Smooth muscle cell (in vitro differentiated cells): ENCODE results near the gene ZSWIM6. TPM values are rescaled to one million over a fixed set of nuclear protein-coding genes. Genes with fewer than 3 reads are reported as not detected.

ENCODE experiments used
- DNase-seq: peaks from one replicate; lab custom pipeline; 2025; ENCODE audit not compliant: unreplicated experiment; lab: John Stamatoyannopoulos, UW
- H2AFZ ChIP-seq: fragments of 200-600 bp; sonication (generic); 2 replicates; pipeline ENCODE4 v1.6.0; 2016; ENCODE audit warnings: antibody characterized with exemption, low read depth, mild to moderate bottlenecking
- H3F3A ChIP-seq: fragments of 200-600 bp; sonication (generic); 2 replicates; pipeline ENCODE4 v1.6.0; 2017; ENCODE audit warnings: antibody characterized with exemption, low read depth
- H3K27ac ChIP-seq: fragments of 200-600 bp; sonication (generic); 2 replicates; pipeline ENCODE4 v1.5.1; 2016; ENCODE audit warnings: low read depth, mild to moderate bottlenecking
- H3K27me3 ChIP-seq: fragments of 200-600 bp; sonication (generic); 2 replicates; pipeline ENCODE4 v1.6.1; 2016; ENCODE audit warnings: low read depth, mild to moderate bottlenecking
- H3K36me3 ChIP-seq: fragments of 200-600 bp; sonication (generic); 2 replicates; pipeline ENCODE4 v1.5.1; 2016; ENCODE audit warnings: low read depth
- H3K4me1 ChIP-seq: fragments of 200-600 bp; sonication (generic); 2 replicates; pipeline ENCODE4 v1.5.1; 2016; ENCODE audit warnings: low read depth
- H3K4me2 ChIP-seq: fragments of 200-600 bp; sonication (generic); 2 replicates; pipeline ENCODE4 v1.6.0; 2016; ENCODE audit warnings: mild to moderate bottlenecking
- H3K4me3 ChIP-seq: fragments of 200-600 bp; sonication (generic); 2 replicates; pipeline ENCODE4 v1.5.1; 2016; ENCODE audit warnings: mild to moderate bottlenecking
- H3K79me2 ChIP-seq: fragments of 200-600 bp; sonication (generic); 2 replicates; pipeline ENCODE4 v1.6.0; 2016; ENCODE audit warnings: low read depth, mild to moderate bottlenecking
- H3K9ac ChIP-seq: fragments of 200-600 bp; sonication (generic); 2 replicates; pipeline ENCODE4 v1.6.0; 2016; ENCODE audit warnings: low read depth
- H3K9me3 ChIP-seq: fragments of 200-600 bp; sonication (generic); replicated peaks from 2 replicates; pipeline ENCODE4 v1.5.1; 2016; ENCODE audit warnings: low read depth
- H4K20me1 ChIP-seq: fragments of 200-600 bp; sonication (generic); 2 replicates; pipeline ENCODE4 v1.6.0; 2016; ENCODE audit warnings: low read depth
- CTCF ChIP-seq: fragments of 200-600 bp; sonication (generic); IDR thresholded peaks from 2 replicates; pipeline ENCODE4 v1.5.1; 2017; ENCODE audit warnings: borderline replicate concordance, mild to moderate bottlenecking, antibody characterized with exemption; ENCODE audit not compliant: insufficient read depth, poor library complexity, severe bottlenecking
- WGBS: methylation state at CpG from one replicate; pipeline ENCODE4 v1.1.7; 2016; ENCODE audit warnings: low lambda C conversion rate; 5-methylcytosine and 5-hydroxymethylcytosine counted together
- polyA plus RNA-seq: library from polyadenylated mRNA; unstranded; fragments of >200 nt; fragmentation: Nextera tagmentation; extraction: Ambion mirVana; gene quantifications from 2 replicates; pipeline ENCODE4 v1.2.1, GENCODE V29; 2016
- total RNA-seq: library from RNA; depleted of rRNA; stranded (reverse); fragments of >200 nt; gene quantifications from 2 replicates; pipeline ENCODE4 v1.2.3, GENCODE V29; 2014

Gene ZSWIM6
- total and polyA plus RNA-seq, 2 experiments from 2014 or later = 9.1 to 25.5 TPM

DNA sequence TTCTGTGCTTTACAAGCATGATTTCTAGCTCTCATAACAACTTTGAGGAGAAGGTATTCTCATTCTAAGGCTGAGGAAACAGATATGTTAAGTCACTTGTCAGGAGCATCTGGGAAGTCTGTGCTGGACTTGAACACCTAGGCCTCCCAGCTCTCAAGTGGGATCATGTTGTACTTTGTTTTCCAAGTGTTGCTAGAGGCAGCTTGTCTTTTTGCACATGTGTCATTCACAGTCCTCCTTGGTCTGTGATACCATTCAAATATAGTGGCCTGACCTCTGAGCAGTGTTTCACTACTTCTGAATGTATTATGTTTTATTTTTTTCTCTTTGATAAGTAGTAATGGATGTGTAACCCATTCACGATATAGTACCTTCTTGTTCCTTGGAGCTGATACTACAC lies 21.2 kb downstream of the ZSWIM6 start:
- no peak for DNase-seq

GRCh38 chr5:61354199-61354598 lies 22.1 kb downstream of the ZSWIM6 start:
- no peak overlapping the region for H3K27ac ChIP-seq
- H3K36me3 ChIP-seq = no peaks in the 10 kb centered on the region
- H4K20me1 ChIP-seq = peaks cover 98% of the 10 kb centered on the region
- H3K4me1 ChIP-seq = no peaks in the 10 kb centered on the region
- H3K79me2 ChIP-seq = peaks cover 98% of the 10 kb centered on the region
- no peak for TF ChIP-seq CTCF
- no peak overlapping the region for H3K4me2 ChIP-seq
- H2AFZ ChIP-seq = no peak overlapping the region
- no peak overlapping the region for H3K9ac ChIP-seq
- H3F3A ChIP-seq = no peaks in the 10 kb centered on the region
- no peak for DNase-seq
- WGBS = 91% methylated on average over 2 of the region's 2 CpGs
- H3K4me3 ChIP-seq = no peak overlapping the region
- H3K27me3 ChIP-seq = no peaks in the 10 kb centered on the region
- H3K9me3 ChIP-seq = no peaks in the 10 kb centered on the region

More for the DNA sequence above, 21.2 kb downstream of the ZSWIM6 start:
- no peaks in the 10 kb centered on the region for H3K36me3 ChIP-seq
- TF ChIP-seq CTCF = no peak
- no peaks in the 10 kb centered on the region for H3K9me3 ChIP-seq
- H3K4me2 ChIP-seq = no peak overlapping the region
- no peak overlapping the region for H3K9ac ChIP-seq
- H3K79me2 ChIP-seq = peaks cover 98% of the 10 kb centered on the region
- H3K27me3 ChIP-seq = no peaks in the 10 kb centered on the region
- H2AFZ ChIP-seq = no peak overlapping the region
- H3K4me1 ChIP-seq = no peaks in the 10 kb centered on the region
- H4K20me1 ChIP-seq = peaks cover 98% of the 10 kb centered on the region
- WGBS = 100% methylated on average over 1 of the region's 1 CpG
- H3F3A ChIP-seq = no peaks in the 10 kb centered on the region
- no peak overlapping the region for H3K27ac ChIP-seq
- no peak overlapping the region for H3K4me3 ChIP-seq

- Histone ChIP-seq H3K36me3 (no peaks in the 10 kb centered on the region), H3K9me3 (no peaks in the 10 kb centered on the region), H3F3A (no peaks in the 10 kb centered on the region), H2AFZ (no peak overlapping the region), H3K4me1 (peaks cover 13% of the 10 kb centered on the region), H4K20me1 (peaks cover 98% of the 10 kb centered on the region), H3K27me3 (no peaks in the 10 kb centered on the region), H3K4me3 (no peak overlapping the region), H3K9ac (no peak overlapping the region), H3K4me2 (no peak overlapping the region), H3K27ac (no peak overlapping the region), H3K79me2 (peaks cover 93% of the 10 kb centered on the region)
- peak; percentile 45 for TF ChIP-seq CTCF
- WGBS = 17% methylated on average over 2 of the region's 2 CpGs
- no peak for DNase-seq
These were observed 25.7 kb downstream of the ZSWIM6 start for GRCh38 chr5:61357745-61358144.

GRCh38 chr5:61362796-61363368 lies 30.8 kb downstream of the ZSWIM6 start:
- DNase-seq = no peak
- Histone ChIP-seq H3K4me1 (peaks cover 13% of the 10 kb centered on the region), H3K27ac (no peak overlapping the region), H4K20me1 (peaks cover 100% of the 10 kb centered on the region), H3K36me3 (no peaks in the 10 kb centered on the region), H3K4me2 (no peak overlapping the region), H3K27me3 (no peaks in the 10 kb centered on the region), H3K79me2 (peaks cover 90% of the 10 kb centered on the region), H3F3A (no peaks in the 10 kb centered on the region), H3K4me3 (no peak overlapping the region), H3K9ac (no peak overlapping the region), H3K9me3 (no peaks in the 10 kb centered on the region), H2AFZ (no peak overlapping the region)
- 87% methylated on average over 2 of the region's 2 CpGs for WGBS
- TF ChIP-seq CTCF = no peak
